Hepatocyte (in vitro differentiated cells): ENCODE data around the gene LDLRAD1.
"Not testable (repeated sequence)": the region's sequence is repeated elsewhere in the genome, so short reads cannot be mapped to it uniquely, and the experiment has no call there.

ENCODE experiments used
- CTCF ChIP-seq: fragments of 200-600 bp; sonication (generic); IDR thresholded peaks from 2 replicates; pipeline ENCODE4 v1.5.1; 2016; ENCODE audit warnings: antibody characterized with exemption, mild to moderate bottlenecking; ENCODE audit not compliant: poor library complexity
- EZH2 ChIP-seq: fragments of 200-600 bp; sonication (generic); IDR thresholded peaks from 2 replicates; pipeline ENCODE4 v1.6.1; 2016; ENCODE audit warnings: antibody characterized with exemption, mild to moderate bottlenecking, borderline replicate concordance
- EZH2phosphoT487 ChIP-seq: fragments of 200-600 bp; sonication (generic); IDR thresholded peaks from one replicate; pipeline ENCODE4 v1.6.1; 2018; ENCODE audit warnings: antibody characterized with exemption, mild to moderate bottlenecking, low read depth, moderate library complexity; ENCODE audit not compliant: unreplicated experiment, severe bottlenecking

DNA sequence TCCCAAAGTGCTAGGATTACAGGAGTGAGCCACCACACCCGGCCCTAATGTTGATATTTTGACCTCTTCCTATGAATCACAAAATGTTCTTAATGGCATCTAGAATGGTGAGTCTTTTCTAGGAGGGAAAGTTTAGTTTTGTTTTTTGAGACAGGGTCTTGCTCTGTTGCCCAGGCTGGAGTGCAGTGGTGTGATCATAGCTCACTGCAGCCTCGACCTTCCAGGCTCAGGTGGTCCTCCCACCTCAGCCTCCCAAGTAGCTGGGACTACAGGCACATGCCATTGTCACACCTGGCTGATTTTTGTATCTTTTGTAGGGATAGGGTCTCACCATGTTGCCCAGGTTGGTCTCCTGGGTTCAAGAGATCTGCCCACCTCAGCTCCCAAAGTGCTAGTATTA, 48.7 kb downstream of the LDLRAD1 start:
- not testable (repeated sequence) for TF ChIP-seq CTCF, EZH2phosphoT487, EZH2
